Activated B cell treated with CpG ODN at 0.5 μM for 24 hours (primary cell): ENCODE measurements around the gene ASTN2. TPM values are rescaled to one million over a fixed set of nuclear protein-coding genes. Genes with fewer than 3 reads are reported as not detected.

Experiments
- ATAC-seq: fragments of 200-7000 bp; cut with Tn5 transposase; one replicate; pipeline ENCODE4 v1.10.0; 2021; ENCODE audit warnings: low read depth, mild to moderate bottlenecking, moderate library complexity
- CTCF ChIA-PET: fragments of 350-600 bp; sonication (Branson Sonifier 250); formaldehyde crosslinking; loops from one replicate; lab custom pipeline; 2021; ENCODE audit warnings: antibody characterized with exemption; lab: Charles Lee
- POLR2A ChIA-PET: fragments of 350-600 bp; sonication (Branson Sonifier 250); formaldehyde crosslinking; loops from one replicate; lab custom pipeline; 2021; ENCODE audit warnings: antibody characterized with exemption; lab: Charles Lee
- DNase-seq: peaks from one replicate; pipeline ENCODE4 v3.0.0; 2022
- H3K27ac Mint-ChIP-seq: one replicate; pipeline ENCODE4 v1.8.0; 2020; ENCODE audit warnings: mixed read lengths
- H3K27me3 Mint-ChIP-seq: one replicate; pipeline ENCODE4 v1.8.0; 2021; ENCODE audit warnings: mixed read lengths
- H3K36me3 Mint-ChIP-seq: one replicate; pipeline ENCODE4 v1.8.0; 2021; ENCODE audit warnings: low read depth, mixed read lengths
- H3K4me1 Mint-ChIP-seq: one replicate; pipeline ENCODE4 v1.8.0; 2021; ENCODE audit warnings: mixed read lengths
- H3K4me3 Mint-ChIP-seq: one replicate; pipeline ENCODE4 v1.8.0; 2020; ENCODE audit warnings: mild to moderate bottlenecking, mixed read lengths
- H3K9me3 Mint-ChIP-seq: one replicate; pipeline ENCODE4 v1.8.0; 2020; ENCODE audit warnings: mixed read lengths
- intact Hi-C: fragments of 100-400 bp; cut with micrococcal nuclease; formaldehyde crosslinking; loops from one replicate; pipeline ENCODE4 v1.15.1; 2024
- total RNA-seq: library from RNA; stranded (reverse); gene quantifications from 2 replicates; pipeline ENCODE4 v1.2.3, GENCODE V29; 2022
- TF ChIP-seq, protein P1 (sequence below): fragments of 200-600 bp; IDR thresholded peaks from one replicate; pipeline ENCODE4 v1.8.0; 2022; ENCODE audit warnings: antibody characterized with exemption, mild to moderate bottlenecking

ASTN2 gene
- total RNA-seq, 1 donor from 2014 or later, result 2.3 TPM

DNA sequence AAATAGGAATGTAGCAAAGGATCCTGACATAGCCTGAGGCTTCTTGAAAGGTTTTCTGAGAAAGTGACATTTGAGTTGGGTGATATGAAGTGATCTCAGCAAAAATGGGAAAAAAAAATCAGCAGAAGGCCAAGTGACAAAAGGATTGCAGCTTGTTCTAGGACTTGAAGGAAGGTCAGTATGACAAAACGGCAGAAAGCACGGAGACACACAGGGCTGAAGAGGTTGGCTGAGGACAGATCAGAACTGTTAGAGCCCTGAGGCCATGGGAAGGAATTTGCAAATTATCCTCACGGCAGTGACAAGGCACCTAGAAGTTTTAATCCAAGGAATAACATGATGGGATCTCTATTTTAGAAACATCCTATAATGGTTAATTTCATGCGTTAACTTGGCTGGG is 696.7 kb downstream of the ASTN2 start:
- TF ChIP-seq, protein P1, sequence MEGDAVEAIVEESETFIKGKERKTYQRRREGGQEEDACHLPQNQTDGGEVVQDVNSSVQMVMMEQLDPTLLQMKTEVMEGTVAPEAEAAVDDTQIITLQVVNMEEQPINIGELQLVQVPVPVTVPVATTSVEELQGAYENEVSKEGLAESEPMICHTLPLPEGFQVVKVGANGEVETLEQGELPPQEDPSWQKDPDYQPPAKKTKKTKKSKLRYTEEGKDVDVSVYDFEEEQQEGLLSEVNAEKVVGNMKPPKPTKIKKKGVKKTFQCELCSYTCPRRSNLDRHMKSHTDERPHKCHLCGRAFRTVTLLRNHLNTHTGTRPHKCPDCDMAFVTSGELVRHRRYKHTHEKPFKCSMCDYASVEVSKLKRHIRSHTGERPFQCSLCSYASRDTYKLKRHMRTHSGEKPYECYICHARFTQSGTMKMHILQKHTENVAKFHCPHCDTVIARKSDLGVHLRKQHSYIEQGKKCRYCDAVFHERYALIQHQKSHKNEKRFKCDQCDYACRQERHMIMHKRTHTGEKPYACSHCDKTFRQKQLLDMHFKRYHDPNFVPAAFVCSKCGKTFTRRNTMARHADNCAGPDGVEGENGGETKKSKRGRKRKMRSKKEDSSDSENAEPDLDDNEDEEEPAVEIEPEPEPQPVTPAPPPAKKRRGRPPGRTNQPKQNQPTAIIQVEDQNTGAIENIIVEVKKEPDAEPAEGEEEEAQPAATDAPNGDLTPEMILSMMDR, result no peak
- H3K27ac Mint-ChIP-seq, result no peak overlapping the region
- DNase-seq, result no peak
- H3K27me3 Mint-ChIP-seq, result peaks cover 2% of the 10 kb centered on the region
- intact Hi-C loops, result no loop called here
- H3K9me3 Mint-ChIP-seq, result no peaks in the 10 kb centered on the region
- POLR2A ChIA-PET, result no interaction called here
- no peak overlapping the region for H3K4me3 Mint-ChIP-seq
- CTCF ChIA-PET, result no interaction called here
- no peak for ATAC-seq
- no peaks in the 10 kb centered on the region for H3K4me1 Mint-ChIP-seq
- H3K36me3 Mint-ChIP-seq, result no peaks in the 10 kb centered on the region

DNA sequence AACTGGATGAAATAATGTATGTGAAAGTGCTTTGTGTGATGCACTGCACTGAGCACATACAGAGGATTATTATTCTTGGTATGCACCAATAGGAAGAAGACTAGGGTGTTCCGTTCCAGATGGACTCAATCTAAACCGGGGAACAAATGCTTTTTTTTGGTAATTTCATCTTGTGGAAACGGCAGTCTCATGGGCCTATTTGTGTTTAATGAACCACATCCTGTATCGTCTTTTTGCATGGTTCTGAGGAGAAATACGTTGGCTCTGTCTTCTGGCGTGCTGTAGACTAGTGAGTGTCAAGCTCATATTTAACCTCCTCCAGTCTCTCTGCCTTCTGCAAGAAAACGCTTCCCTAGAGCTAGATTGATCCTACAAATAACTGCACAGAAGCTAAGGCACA is 697.7 kb downstream of the ASTN2 start:
- POLR2A ChIA-PET, result no interaction called here
- Mint-ChIP-seq H3K27me3 (peaks cover 2% of the 10 kb centered on the region), H3K4me3 (no peak overlapping the region), H3K4me1 (no peaks in the 10 kb centered on the region), H3K9me3 (no peaks in the 10 kb centered on the region), H3K27ac (no peak overlapping the region), H3K36me3 (no peaks in the 10 kb centered on the region)
- ATAC-seq (no peak), DNase-seq (no peak)
- intact Hi-C loops, result no loop called here
- CTCF ChIA-PET, result no interaction called here
- TF ChIP-seq, protein P1, result no peak

DNA sequence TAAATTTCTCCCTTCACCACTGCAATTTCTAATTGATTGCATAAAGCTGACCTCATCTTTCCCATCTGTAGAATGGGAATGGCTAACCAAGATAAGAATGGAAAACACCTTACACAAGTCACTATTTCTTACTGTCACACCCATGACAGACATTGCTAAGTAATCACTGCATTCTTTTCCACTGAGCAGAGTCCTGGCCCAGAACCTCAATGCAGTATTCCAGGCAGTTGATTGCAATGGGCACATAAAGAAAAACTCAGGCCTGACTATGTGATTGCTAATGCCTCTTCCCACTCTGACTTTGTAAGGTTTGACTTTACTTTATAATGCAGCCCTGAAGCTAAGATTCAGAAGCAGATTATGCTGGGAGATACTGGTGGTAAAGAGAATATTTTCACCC is 698.4 kb downstream of the ASTN2 start:
- no peak for ATAC-seq
- CTCF ChIA-PET, result no interaction called here
- no peaks in the 10 kb centered on the region for H3K9me3 Mint-ChIP-seq

DNA sequence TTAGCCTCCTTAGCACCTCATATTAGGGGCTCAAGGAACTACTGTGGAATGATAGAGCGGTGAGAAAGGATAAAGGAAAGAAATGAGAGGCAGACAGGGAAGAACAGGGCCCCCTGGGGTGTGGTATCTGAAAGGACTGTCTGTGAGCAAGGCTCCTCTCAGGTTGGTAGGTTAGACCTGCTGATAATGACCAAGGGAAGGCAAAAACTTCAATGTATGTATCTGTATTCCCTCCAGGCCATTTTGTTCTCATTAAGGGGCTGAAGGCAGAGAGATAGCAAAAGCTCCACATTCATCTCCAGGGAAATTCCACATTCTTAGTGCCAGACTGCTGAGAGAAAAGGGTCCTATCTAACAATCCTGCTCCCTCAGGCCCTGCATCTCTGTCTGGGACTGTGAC is 699.1 kb downstream of the ASTN2 start:
- intact Hi-C loops, result no loop called here
- Mint-ChIP-seq H3K4me3 (no peak overlapping the region), H3K9me3 (no peaks in the 10 kb centered on the region), H3K27me3 (peaks cover 2% of the 10 kb centered on the region), H3K4me1 (no peaks in the 10 kb centered on the region), H3K36me3 (no peaks in the 10 kb centered on the region), H3K27ac (no peak overlapping the region)
- no peak for ATAC-seq
- ChIA-PET POLR2A (no interaction called here), CTCF (no interaction called here)
- DNase-seq, result no peak
- TF ChIP-seq, protein P1, result no peak

More for the DNA sequence above, 698.4 kb downstream of the ASTN2 start:
- H3K27ac Mint-ChIP-seq, result no peak overlapping the region
- H3K4me3 Mint-ChIP-seq, result no peak overlapping the region
- TF ChIP-seq, protein P1, result no peak
- no peaks in the 10 kb centered on the region for H3K36me3 Mint-ChIP-seq
- POLR2A ChIA-PET, result no interaction called here
- DNase-seq, result no peak
- H3K4me1 Mint-ChIP-seq, result no peaks in the 10 kb centered on the region
- peaks cover 2% of the 10 kb centered on the region for H3K27me3 Mint-ChIP-seq
- intact Hi-C loops, result no loop called here

DNA sequence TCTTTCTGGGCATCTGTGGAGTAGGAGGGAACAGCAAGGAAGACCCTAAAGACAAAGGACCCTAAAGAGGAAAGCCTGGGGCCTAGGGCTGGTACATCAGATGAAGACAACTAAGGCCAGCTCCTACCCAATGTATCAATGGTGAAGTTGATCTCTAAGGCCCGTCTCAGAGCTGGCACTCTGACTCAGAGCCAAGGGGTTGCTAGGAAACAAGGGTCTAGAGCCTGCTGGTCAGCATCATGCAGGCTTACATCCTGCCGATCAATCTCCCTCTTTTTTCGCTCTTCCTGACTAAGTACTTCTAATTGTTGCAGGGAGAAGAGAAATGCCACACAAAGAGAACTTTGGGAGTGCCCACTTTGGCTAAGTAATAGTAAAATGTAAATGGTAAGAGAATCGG is 701.6 kb downstream of the ASTN2 start:
- H3K36me3 Mint-ChIP-seq, result no peaks in the 10 kb centered on the region
- H3K4me3 Mint-ChIP-seq, result no peak overlapping the region
- H3K4me1 Mint-ChIP-seq, result no peaks in the 10 kb centered on the region
- DNase-seq (no peak), ATAC-seq (no peak)
- H3K9me3 Mint-ChIP-seq, result no peaks in the 10 kb centered on the region
- H3K27ac Mint-ChIP-seq, result no peak overlapping the region
- intact Hi-C loops, result no loop called here
- peaks cover 2% of the 10 kb centered on the region for H3K27me3 Mint-ChIP-seq
- ChIA-PET CTCF (no interaction called here), POLR2A (no interaction called here)
- TF ChIP-seq, protein P1, result no peak
